ENCODE measurements around the gene SGMS2.
"Not testable (repeated sequence)": the region's sequence is repeated elsewhere in the genome, so short reads cannot be mapped to it uniquely, and the experiment has no call there.

The SGMS2 gene

GRCh38 chr4:107916623-107917022 lies 91.9 kb downstream of the SGMS2 start:
- FAIRE-seq: no peak

DNA sequence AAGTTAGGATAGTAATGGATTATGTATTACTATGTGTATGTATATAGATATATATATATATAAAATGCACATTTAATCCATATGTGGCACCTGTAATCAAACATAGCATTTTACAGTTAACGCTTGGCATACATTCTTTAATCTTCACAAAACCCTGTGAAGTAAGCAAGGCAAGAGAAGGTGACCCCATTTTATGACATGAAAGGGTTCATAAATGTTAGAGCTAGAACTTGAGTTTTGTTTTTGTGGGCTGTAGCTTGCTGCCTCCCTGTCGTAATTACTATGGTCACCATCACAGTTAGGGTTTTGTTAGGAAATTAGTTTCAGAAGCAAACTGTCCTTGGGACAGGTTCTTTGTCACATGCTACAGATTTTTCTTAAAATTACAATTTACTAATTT lies 92.8 kb downstream of the SGMS2 start:
- no peak for FAIRE-seq

DNA sequence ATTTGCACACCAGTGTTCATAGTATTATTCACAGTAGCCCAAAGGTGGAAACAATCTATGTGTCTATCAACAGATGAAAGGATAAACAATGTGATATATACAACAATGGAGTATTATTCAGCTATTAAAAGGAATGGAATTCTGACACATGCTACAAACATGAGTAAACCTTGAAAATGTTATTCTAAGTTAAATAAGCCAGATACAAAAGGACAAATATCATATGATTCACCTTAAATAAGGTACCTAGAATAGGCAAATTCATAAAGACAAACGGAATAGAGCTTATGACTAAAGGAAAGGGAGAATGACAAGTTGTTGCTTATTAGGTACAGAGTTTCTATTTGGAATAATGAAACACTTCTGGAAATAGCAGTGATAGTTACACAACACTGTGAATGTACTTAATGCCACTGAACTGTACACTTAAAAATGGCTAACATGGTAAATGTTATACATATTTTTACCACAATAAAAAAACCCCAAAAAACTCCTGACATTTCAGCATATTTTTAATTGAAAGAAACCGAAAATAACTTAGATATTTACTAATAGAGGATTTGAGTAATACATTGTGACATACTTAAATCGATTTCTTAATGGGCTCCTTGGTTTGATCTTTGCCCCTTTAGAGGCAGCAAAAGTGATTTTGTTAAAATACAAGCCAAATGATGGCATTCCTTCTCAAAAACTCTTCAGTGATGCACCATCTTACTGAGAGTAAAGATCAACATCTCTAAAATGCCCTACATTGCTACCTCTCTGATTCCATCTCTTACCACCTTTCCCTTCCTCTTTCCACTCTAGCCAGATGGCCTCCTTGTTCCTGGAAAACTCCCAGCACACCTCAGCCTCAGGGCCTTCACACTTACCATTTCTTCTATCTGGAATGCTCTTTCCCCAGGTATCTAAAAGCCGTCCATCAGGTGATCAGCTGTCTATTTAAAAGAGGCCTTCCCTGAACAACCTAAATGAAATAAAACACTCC lies 98.0 kb downstream of the SGMS2 start:
- FAIRE-seq: no peak

GRCh38 chr4:107925713-107926112 lies 101.0 kb downstream of the SGMS2 start:
- FAIRE-seq: not testable (repeated sequence)

- not testable (repeated sequence) for FAIRE-seq
Measured at GRCh38 chr4:107926875-107927274, 102.1 kb downstream of the SGMS2 start.

GRCh38 chr4:107930821-107931774 lies 106.4 kb downstream of the SGMS2 start, which contains the start of gene CYP2U1:
Gene CYP2U1, plus strand, starts transcription at chr4:107931549. Its CDS starts 95 bp downstream, at chr4:107931644.
- no peak for FAIRE-seq

DNA sequence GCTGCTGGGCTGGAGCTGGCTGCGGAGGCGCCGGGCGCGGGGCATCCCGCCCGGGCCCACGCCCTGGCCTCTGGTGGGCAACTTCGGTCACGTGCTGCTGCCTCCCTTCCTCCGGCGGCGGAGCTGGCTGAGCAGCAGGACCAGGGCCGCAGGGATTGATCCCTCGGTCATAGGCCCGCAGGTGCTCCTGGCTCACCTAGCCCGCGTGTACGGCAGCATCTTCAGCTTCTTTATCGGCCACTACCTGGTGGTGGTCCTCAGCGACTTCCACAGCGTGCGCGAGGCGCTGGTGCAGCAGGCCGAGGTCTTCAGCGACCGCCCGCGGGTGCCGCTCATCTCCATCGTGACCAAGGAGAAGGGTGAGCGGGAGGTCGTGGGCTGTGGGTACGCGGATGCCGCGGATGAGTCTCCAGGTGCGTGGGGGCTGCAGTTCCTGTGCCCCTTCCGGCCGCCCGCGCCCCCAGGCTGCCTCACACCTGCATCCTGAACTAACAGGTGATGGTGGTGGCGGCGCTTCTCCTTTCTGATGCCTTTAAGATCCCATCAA lies 107.1 kb downstream of the SGMS2 start:
- FAIRE-seq: no peak

DNA sequence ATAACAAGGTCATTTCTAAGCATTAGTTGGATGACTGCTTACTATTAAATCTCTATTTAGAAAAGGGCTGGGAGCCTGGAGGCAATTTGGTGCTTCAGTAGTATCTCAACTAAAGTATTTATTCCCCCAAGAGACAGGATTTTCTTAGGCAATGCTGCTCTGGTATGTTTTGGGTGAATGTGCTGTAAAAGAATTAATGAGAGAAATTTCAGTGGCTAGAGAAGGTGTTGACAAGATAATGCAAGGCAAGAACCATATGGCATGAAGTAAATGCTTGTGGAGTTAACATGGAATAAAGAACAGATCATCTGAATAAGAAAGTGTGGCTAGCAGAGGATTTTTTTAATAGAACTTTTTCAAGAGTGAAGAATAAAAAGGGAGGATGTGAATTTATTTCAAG lies 110.5 kb downstream of the SGMS2 start:
- no peak for FAIRE-seq

DNA sequence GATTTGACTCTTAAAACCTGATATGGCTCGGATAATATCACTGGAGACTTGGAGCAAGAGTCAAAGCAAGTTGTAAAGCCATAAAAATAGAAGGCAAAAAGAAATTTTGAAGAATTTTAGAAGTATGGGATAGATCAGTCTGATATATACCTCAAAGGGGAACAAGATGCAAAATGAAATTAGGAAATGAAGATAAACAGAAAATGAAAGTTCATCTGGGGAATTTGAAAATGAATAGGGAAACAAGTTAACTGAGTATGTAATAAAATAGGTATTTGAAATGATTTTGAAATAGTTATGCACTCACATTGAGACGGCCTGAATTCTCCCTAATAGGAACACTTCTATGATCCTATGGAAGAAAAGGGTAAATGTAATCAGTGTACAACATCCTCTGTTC lies 112.3 kb downstream of the SGMS2 start:
- FAIRE-seq: no peak

- no peak for FAIRE-seq
Measured at GRCh38 chr4:107939307-107939706, 114.6 kb downstream of the SGMS2 start.

GRCh38 chr4:107945809-107946208 lies 121.1 kb downstream of the SGMS2 start:
- no peak for FAIRE-seq

GRCh38 chr4:107950746-107951540 lies 126.2 kb downstream of the SGMS2 start:
- no peak for FAIRE-seq

DNA sequence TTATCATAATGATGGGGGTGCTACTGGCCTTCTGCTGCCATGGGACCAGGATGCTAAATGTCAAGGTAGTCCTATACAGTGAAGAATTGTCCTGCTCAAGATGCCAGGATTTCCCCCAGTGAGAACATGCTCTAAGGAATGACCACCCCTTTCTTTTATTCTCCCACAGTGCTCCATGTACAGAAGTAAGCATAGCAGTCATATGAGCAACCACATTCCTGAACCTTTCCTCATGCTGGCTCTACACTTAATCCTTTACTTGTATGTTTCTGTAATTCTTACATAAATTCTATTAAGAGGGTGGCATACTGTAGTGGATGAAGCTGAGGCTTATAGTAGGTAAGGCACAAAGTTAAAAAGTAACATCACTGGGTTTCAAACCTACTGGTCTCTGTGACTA lies 126.8 kb downstream of the SGMS2 start:
- FAIRE-seq: no peak

- FAIRE-seq: no peak
Measured at GRCh38 chr4:107956011-107956410, 131.3 kb downstream of the SGMS2 start.
